BE2C (cell line): ENCODE results near the gene ACTL8.

Experiments
- DNase-seq: peaks from one replicate; pipeline ENCODE4 v3.0.0-alpha.2; 2020
- H3K27me3 ChIP-seq: fragments of 250-450 bp; sonication (Bioruptor Pico); 2 replicates; pipeline ENCODE4 v1.5.1; 2020; ENCODE audit warnings: mild to moderate bottlenecking
- H3K36me3 ChIP-seq: fragments of 250-450 bp; sonication (Bioruptor Pico); 2 replicates; pipeline ENCODE4 v1.5.1; 2020; ENCODE audit warnings: mild to moderate bottlenecking
- H3K4me1 ChIP-seq: fragments of 250-450 bp; sonication (Bioruptor Pico); 2 replicates; pipeline ENCODE4 v1.5.1; 2020
- H3K4me3 ChIP-seq: 2 replicates; pipeline ENCODE4 v1.5.1; 2011; ENCODE audit warnings: low read depth, low read length
- H3K9me3 ChIP-seq: fragments of 250-450 bp; sonication (Bioruptor Pico); 2 replicates; pipeline ENCODE4 v1.5.1; 2020
- CTCF ChIP-seq: IDR thresholded peaks from 2 replicates; pipeline ENCODE4 v1.5.1; 2012; ENCODE audit warnings: mild to moderate bottlenecking, low read depth, low read length

The ACTL8 gene

GRCh38 chr1:17875171-17875881 is 120.2 kb downstream of the ACTL8 start:
- Histone ChIP-seq H3K36me3 (no peaks in the 10 kb centered on the region), H3K4me1 (no peaks in the 10 kb centered on the region; the same call in 1 of the 2 replicates), H3K9me3 (no peaks in the 10 kb centered on the region), H3K4me3 (no peak overlapping the region), H3K27me3 (no peaks in the 10 kb centered on the region)
- TF ChIP-seq CTCF, result no peak
- no peak for DNase-seq

GRCh38 chr1:17875882-17876280 is 120.7 kb downstream of the ACTL8 start:
- Histone ChIP-seq H3K27me3 (no peaks in the 10 kb centered on the region), H3K4me3 (no peak overlapping the region), H3K36me3 (no peaks in the 10 kb centered on the region), H3K9me3 (no peaks in the 10 kb centered on the region), H3K4me1 (no peaks in the 10 kb centered on the region; the same call in 1 of the 2 replicates)
- no peak for TF ChIP-seq CTCF
- DNase-seq, result no peak
